ENCODE data around the gene RASL11B.
"Not testable (repeated sequence)": the region's sequence is repeated elsewhere in the genome, so short reads cannot be mapped to it uniquely, and the experiment has no call there.

Gene RASL11B, protein sequence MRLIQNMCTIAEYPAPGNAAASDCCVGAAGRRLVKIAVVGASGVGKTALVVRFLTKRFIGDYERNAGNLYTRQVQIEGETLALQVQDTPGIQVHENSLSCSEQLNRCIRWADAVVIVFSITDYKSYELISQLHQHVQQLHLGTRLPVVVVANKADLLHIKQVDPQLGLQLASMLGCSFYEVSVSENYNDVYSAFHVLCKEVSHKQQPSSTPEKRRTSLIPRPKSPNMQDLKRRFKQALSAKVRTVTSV

DNA sequence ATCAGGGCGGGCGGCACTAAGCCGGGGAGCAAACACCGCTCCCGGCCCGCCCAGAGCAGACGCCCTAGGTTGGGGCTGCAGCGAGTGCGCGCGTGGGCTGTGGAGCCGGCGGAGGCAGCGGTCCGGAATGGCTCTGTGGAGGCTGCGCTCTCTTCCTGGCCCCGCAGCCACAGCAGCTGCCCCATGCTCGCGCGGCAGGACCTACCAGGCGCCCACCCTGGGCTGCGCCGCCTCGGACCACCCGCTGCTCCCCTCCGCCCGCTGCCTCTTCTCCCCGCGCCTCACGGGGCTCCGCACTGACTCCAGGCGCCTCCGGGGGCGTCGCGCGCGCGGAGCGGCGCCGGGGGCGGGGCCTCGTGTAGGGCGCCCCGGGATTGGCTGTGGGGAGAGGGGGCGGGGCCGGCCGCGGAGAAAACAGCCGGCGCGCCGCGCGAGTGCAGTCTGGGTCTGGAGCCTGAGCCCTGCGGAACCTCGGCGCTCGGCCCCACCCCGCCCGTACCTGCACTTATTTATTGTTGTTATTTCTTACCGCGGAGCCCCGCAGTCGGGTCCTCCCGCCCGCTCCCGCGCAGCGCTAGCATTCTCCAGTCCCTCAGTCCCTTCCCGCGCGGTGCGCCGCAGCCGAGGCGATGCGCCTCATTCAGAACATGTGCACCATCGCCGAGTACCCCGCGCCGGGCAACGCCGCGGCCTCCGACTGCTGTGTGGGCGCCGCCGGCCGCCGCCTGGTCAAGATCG lies at the start of gene RASL11B:
TSS of gene RASL11B (plus strand) at position 439 of the 738 bp plus-strand sequence. CDS start at position 630, 191 bp downstream.
- no peak for DNase-seq

DNA sequence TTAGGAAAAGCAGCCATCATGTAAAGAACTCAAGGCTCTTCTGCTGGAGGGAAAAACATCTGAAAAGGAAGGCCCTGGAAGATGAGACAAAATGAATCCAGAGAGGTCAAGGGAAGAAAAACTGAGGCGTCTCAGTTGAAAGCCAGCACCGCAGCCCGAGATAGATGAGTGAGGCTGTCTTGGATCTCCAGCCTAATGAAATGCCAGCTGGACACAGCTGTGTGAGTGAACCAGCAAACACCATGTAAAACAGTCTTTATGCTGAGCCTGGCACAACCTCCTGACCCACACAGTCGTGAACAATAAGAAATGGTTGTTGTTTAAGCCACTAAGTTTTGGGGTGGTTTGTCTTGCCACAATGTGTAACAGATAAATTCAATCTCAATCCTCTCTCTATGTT lies 48.6 kb upstream of the RASL11B start:
- DNase-seq = no peak

DNA sequence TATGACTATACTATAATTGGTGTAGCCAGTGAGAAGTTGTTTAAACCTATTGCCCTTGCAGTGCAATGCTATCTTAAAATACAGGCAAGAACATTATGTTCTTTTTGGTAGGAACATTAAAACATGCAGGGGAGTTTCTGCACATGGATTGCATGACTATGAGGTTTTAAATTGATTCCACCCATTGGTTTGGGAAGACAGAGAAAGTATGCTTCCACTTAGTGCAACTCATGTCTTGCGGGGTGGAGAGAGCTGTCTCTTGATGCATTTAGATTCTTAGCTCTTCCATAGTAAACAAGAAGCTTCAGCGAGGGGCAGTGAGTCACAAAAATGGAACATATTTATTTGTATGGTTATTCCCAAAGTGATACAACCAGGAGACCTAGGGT lies 39.5 kb upstream of the RASL11B start:
- no peak for DNase-seq

DNA sequence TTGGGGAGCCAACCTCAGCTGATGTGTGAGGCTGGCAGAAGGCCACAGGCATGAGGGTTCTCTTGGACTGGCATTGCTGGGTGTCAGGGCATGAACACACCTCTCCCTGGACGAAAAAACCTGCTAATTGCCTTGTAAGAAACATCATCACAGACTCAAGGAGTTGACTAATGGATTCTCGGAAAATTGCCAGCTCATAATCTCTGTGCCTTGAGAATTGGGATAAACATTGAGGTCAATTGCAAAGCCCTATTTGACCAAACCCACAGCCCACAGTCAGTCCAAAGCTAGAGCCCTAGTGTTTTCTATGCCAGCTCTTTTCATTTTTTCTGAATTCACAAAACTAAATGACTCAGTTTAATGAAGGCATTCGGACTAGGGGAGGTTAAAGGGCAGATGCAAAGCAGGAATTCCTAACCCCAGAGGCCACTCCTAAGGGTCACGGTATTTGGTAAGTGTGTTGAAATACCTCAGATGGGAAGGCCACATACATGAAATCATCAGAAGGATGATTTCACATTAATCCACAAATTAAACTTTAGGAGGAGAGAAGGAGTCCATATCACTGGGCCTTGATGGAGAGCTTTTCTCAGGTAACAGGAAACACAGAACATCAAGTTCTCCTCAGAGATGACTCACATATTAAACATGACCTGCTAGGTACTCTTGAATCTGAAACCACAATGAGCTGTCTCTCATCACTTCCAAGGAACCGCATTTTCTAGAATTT lies 39.0 kb upstream of the RASL11B start:
- no peak for DNase-seq

DNA sequence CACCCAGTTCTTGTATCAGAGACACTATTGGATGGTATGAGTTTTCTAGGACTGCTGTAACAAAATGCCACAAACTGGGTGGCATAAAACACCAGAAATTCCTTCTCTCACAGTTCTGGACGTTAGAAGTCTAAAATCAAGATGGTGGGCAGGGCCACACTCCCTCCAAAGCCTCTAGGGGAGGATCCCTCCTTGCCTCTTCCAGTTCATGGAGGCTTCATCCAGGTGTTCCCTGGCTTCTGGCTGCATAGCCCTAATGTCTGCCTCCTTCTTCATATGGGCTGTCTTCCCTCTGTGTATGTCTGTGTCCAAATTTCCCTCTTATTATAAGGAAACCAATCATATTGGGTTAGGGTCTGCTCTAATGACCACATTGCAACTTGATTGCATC lies 38.4 kb upstream of the RASL11B start:
- DNase-seq = no peak

DNA sequence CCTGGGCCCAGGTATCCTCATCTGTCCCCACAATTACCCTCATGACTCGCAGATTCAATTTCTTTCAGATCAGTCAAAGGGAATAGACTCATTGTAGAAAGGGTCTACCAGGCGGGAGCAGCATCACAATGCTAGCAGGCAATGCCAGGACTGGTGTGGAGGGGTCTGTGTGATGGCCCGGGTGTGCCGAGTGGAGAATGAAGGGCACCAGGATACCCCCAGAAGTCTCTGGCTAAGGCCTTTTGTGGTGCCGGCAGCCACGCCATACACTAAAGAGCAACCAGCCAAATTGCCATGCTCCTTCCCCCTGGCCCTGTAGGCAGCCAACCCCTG lies 37.9 kb upstream of the RASL11B start:
- DNase-seq = no peak

DNA sequence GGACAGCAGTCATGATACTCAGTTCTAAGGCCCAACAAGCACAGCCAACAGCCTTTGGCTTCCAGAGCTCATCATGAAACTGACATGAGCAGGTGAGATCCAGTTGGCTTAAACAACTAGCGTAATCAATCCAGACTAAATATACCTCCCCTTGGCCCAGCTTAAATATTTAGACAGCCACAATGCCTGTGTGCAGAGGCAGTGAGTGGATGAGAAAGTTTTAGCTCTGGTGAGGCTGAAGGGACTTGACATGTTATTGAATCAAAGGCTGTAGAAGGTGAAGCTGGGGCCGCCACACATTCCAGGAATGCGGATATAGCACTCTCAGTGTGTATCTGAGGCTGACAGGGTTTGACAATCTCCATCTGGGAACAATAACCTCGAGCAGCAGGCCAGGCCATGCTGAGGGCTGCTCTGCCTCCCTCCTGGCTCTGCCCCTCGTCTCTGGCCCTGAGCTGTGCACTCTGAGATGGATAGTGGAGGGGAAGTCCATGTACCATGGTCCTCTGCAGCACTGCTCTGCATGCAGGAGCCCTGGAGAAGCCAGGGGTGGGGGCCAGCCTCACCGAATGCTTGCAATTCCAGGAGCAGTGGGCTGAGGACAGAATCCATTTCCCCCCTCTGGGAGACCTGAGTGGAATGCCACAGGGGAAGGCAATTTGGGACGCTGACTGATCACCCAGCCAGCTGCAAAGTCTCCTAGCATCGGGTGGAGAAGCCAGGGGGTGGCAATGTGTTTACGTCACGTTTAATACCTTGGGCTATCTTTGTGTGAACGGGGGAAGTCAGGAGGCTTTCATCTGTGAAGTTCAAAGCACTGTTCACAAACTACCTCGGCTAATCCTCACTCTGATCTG lies 37.3 kb upstream of the RASL11B start:
- DNase-seq = no peak

DNA sequence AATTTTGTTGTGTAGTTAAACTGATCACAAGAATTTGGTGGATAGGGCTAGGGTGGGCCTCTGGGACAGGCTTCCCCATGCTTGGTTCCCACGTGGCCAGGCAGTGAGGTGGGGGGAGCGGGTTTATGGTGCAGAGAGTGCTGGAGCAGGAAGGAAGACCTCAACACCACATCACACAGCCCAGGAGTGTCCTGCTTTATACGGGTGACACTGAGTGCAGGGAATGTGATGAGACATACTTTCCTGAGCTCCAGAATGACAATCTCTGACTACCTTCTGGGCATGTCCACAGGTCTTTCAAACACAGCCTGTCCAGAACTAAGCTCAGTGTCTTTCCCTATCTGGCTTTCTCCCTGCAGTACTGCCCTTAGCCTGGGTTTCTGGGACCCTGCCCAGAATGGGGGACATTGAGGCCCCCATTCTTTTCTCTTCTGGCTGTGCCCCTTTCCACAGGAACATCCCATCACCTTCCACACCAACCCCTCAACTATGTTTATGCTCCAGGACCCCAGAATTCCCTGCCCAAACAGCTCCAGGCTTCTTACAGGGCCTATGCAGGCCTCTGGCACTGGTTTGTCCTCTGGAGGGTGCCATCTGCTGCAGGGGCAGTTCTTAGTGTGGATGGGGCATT lies 36.5 kb upstream of the RASL11B start:
- DNase-seq = no peak

DNA sequence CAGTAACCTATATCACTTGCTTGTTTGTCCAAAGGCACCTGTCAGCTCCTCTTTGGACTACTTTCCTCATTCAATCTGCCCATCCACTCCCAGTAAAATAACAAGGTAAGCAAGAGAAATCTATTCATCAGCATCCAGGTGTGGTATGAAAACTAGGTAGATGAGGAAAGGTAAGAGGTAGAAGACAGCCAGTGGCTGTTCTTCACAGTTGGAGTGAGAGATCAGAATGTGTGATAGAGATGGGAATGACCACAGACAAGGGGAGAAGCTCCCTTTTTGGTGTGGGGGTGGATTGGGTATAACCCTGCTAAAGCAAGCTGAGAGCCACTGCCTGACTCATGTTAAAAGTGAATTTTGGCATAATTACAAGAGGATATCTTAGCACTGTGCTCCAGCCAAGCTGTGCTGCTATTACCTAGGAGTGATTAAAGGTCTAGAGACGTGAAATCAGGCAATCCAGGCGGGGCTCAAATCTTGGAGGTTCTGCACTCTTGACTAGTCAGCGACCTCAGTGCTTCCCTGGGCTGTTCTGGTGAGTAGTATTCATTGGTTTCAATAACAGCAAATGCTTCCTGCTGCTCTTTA lies 28.1 kb upstream of the RASL11B start:
- no peak for DNase-seq

DNA sequence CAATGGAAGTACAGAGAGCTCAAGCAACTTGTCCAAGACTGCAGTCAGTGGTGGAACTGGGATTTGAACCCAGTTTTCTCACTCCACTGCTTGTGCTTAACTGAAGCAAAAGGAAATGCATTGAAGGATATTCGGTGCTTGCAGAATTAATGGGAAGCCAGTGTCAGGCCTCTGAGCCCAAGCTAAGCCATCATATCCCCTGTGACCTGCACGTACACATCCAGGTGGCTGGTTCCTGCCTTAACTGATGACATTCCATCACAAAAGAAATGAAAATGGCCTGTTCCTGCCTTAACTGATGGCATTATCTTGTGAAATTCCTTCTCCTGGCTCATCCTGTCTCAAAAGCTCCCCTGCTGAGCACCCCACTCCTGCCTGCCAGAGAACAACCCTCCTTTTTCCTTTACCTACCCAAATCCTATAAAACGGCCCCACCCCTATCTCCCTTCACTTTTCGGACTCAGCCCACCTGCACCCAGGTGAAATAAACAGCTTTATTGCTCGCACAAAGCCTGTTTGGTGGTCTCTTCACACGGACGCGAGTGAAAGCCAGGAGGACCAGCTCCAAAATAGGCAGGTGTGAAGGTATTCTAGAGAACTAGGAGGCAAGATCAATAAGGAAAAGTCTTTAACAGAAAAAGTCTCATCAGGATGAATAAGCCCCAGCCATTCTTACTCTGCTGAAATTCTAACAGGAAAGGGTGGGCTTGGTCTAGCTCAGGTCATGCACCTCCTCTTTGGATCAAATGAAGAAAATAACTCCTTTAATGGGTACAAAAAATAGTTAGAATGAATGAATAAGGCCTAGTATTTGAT lies 27.3 kb upstream of the RASL11B start:
- DNase-seq = not testable (repeated sequence)

DNA sequence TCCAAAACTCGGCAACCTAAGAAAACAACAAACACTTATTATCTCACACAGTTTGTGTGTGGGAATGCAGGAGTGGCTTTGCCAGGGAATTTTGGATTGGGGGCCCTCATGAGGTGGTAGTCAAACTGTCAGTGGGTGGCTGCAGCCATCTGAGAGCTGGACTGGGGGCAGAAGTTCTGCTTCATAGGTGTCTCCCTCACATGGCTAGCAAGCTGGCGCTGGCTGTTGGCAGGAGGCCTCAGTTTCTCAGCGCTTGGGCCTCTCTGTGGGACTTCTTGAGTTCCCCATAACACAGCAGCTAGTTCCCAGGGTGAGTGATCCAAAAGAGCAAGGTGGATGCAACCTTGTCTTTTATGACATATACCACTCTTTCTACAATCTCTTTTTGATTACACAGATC lies 26.0 kb upstream of the RASL11B start:
- DNase-seq = no peak

DNA sequence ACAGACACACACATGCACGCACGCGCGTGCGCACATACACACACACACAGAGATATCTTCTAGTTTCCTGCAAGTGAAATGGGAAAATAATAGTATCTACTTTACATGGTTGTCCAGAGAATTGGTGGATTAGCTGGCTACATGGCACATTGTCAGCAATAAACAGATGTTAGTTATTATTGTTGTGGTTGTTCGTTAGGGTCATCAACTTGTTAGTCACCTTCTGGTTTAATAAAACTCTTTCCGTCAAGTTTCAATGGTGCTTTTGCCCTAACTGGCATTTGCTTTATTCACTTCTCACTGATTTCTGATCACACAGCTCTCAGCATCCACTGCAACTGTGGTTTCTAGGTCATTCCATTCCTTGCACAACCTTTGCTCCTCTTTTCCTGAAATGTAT lies 25.4 kb upstream of the RASL11B start:
- DNase-seq = no peak

DNA sequence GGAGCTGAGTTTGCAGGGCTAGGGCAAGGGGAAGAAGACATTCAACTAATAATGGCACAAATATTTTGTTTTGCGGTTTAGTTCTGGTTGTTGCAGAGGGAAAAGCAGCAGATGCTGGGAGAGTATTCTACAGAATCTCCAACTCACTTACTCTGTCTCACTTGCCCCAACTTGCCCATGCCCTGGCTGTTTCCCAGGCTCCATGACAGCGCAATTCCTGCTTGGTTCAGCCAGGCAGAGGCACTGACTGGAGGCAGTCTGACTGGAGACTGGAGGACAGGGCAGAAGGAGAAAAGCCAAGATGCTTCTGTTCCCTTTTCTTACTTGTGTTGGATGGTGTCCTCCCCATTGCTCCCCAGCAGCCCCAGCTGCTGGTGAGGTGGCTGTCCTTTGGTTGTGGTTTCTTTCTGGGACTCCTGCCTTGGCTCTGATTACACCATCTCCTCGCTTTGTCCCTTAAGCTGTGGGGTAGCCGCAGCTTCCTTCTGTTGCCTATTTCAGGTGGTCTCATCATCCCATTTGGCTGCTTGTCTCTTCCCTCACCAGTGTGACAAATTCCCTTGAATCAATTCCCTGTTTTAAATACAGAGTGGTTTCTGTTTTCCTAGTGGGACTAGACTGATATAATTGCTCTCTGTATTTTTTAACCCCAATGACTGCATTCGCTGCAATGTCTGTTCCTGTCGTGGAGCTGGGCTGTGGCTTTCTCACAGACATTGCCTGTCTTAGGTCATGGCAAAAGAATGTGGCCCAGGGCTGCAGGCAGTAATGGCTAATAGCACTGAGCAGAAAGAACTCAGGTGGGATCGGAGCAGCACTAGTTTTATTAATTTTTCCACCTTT lies 24.2 kb upstream of the RASL11B start:
- no peak for DNase-seq

DNA sequence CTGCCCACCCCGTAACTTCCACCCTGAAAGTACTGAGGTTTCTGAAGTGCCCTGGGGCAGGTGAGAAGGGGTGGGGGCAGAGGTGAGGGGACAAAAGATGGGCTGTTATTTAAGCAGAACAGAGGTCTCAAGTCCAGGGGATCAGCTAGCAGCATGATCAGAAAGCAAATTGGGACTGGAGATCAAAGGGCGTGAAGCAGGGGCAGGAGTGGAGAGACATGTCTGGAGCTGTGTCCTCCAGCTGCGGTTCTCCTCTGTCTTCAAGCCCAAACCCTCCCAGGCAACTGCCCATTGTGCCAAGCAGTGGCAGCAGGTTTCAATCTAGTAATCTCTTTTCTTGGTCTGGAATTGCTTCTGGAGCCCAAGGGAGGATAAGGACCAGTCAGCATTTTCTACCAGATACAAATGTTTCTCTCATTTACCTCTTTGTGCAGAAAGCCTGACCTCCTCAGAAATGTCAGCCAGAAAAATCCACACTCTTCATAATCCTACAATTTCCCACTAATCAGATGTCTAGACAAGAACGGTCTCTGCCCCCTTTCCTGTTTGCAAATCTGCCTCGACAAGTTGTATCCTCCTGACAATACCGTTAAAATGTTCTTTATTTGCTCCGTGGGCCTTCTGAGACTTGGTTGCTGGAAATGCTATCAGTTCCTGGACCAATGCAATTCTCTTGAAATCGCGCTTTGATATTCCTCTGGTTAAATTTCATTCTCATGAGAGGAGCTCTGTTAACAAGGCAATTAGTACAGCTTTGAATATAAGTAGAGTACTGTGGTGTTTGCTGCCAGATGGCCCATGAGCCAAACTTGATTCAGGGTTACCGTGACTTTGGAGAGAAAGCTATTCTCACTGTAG lies 23.2 kb upstream of the RASL11B start:
- no peak for DNase-seq

DNA sequence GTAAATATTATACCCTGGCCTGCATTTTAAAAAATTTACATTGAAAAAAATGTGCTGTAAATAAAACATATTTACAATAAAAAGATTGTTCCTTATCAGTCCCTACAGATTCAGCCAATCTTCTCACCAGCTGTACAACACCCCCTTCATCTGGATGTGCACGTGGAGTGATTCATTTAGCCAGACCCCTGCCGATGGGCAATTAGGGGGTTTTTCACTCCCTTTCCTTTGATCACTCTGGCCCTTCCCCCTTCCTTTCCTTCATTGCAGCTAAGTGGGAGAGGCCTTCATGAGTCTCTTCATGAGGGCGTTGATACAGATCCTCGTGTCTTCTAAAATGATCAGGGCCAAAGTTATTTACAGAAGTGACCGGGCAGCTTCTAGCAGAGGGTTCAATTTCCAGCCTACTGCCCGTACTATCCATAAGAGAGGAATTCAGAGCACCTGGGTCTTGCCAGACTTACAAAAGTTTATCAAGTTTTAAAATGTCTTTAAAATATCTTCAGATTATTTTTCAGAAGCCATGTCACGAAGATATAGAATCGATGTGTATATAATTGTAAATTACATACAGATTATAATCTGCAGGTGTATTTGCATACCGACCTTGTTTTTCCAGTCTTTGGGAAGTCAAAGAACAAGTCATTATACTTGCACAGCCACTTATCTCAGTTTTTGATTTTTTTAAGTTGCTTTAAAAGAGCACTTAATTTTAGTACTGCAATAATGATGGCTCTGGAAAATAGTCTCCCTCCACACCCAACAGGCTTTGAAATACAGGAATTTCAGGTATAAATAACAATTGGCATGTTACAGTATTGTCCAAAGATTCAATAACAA lies 21.4 kb upstream of the RASL11B start:
- no peak for DNase-seq

DNA sequence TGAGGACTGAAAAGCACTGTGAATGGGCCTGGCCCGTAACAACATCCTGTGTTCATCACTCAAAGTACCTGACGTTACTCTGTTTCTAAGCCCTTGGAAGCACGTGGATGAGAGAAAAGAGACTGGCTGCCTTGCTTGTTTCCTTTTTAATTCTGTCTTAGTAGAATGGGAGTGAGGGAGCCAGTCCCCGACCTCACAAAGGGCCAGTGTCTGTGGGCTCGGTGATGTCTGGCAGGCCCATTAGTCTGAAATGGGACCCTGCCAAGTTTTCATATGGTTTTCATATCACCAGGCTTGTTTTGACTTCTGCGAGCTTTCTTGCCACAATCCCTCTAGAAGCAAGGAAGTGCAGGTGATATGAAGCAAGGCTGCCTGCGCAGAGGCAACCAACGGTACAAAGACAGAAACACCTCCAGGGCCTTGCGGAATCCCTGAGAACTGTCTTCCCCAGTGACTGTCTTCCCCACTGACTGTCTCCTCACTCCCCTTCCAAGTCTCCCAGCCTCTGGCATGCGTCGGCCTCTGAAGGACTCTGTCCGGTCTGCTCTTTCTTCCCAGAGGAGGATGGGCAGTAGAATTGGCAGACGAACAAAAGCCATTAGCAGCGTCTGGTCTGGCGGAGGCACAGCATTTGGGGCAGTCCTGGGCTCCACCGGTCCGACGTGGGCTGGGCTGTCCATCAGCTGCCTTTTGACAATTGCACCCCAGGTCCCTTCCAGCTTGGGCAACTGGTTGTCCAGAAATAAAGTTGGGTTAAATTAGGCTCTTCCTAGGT lies 20.2 kb upstream of the RASL11B start:
- DNase-seq = no peak

DNA sequence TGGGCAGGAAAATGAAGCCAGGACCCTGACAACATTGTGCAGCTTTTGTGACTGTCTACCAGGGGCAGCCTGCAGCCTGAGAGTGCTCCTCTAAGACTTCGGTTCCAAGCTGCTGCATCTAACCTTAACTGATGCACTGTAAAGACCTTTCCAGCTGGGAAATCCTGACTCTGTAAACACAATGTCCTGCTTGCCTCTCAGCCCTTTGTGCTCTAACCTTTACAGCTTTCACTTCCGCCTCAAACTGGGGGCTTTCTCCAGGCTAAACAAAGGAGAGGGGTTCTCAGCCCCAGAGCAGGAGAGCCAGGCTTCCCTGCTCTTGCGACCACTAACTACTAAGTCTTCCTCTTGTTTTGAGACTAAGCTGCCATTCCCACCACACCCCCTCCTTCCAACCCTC lies 19.3 kb upstream of the RASL11B start:
- no peak for DNase-seq

DNA sequence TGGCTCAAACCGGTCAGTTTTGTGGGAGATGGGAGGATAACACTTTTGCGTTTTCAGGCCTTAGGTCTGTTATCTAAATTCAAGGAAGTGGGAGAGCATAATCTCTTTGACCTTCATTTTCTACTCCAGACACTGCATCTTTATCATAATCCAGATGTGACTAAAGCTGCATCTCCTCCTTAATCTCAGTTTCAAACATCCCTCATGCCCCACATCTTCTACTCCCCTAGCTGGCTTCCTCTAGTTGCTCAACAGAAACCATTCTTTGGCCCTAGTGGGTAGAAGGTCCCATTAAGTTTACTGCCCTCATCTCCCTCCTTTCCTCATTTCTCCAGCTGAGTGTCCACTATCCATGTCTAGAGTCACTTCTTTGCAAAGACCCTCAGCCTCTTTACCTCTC lies 18.8 kb upstream of the RASL11B start:
- no peak for DNase-seq

All from GF-D8 (cell line).